B cell (primary cell): ENCODE results near the gene SEC24C. TPM values are rescaled to one million over a fixed set of nuclear protein-coding genes. Genes with fewer than 3 reads are reported as not detected.

ENCODE experiments used
- ATAC-seq: fragments of 200-7000 bp; cut with Tn5 transposase; one replicate; pipeline ENCODE4 v1.10.0; 2021; ENCODE audit warnings: low read depth, mild to moderate bottlenecking, moderate number of reproducible peaks, moderate library complexity
- CTCF ChIA-PET: fragments of 350-600 bp; sonication (Branson Sonifier 250); formaldehyde crosslinking; loops from one replicate; lab custom pipeline; 2021; ENCODE audit warnings: antibody characterized with exemption, inconsistent platforms; lab: Charles Lee
- POLR2A ChIA-PET: fragments of 350-600 bp; sonication (Branson Sonifier 250); formaldehyde crosslinking; loops from one replicate; lab custom pipeline; 2021; ENCODE audit warnings: antibody characterized with exemption; lab: Charles Lee
- DNase-seq: peaks from one replicate; pipeline ENCODE4 v3.0.0; 2013
- H2AFZ ChIP-seq: 2 replicates; pipeline ENCODE4 v1.6.1; 2012; ENCODE audit warnings: mild to moderate bottlenecking, low read depth, low read length; ENCODE audit not compliant: insufficient read depth, poor library complexity, severe bottlenecking
- H3K27ac ChIP-seq, 2 donors: 1 replicate in 1 of 2; 2 replicates in 1 of 2; pipeline ENCODE4 v1.5.1; 2012 to 2013; ENCODE audit warnings: low read length in 2 of 2, mild to moderate bottlenecking in 2 of 2, moderate library complexity in 1 of 2
- H3K27me3 ChIP-seq, 4 experiments: fragments of 200-600 bp in 1 of 4; sonication (generic) in 1 of 4; replicated peaks in 1 of 4; 1 replicate in 2 of 4; 2 replicates in 2 of 4; pipeline versions ENCODE4 v1.6.1 to v1.7.0; 2013 to 2016; ENCODE audit warnings: low read length in 3 of 4, mild to moderate bottlenecking in 2 of 4, mixed read lengths in 1 of 4, moderate library complexity in 1 of 4; ENCODE audit not compliant: insufficient read depth in 4 of 4, control insufficient read depth in 3 of 4; ENCODE audit errors: control extremely low read depth in 1 of 4
- H3K36me3 ChIP-seq, 2 experiments: replicated peaks in 1 of 2; 1 replicate in 1 of 2; 2 replicates in 1 of 2; pipeline versions ENCODE4 v1.6.1 to v1.7.1; 2013; ENCODE audit warnings: low read length in 1 of 2; ENCODE audit not compliant: insufficient read depth in 2 of 2, control insufficient read depth in 1 of 2; ENCODE audit errors: control extremely low read depth in 1 of 2, extremely low read depth in 1 of 2
- H3K4me1 ChIP-seq, 2 donors: fragments of 200-600 bp in 1 of 2; sonication (generic) in 1 of 2; 1 replicate in 1 of 2; 2 replicates in 1 of 2; pipeline versions ENCODE4 v1.5.1 to v1.6.1; 2013 to 2017; ENCODE audit warnings: low read length in 2 of 2; ENCODE audit not compliant: control insufficient read depth in 2 of 2, insufficient read depth in 2 of 2
- H3K4me2 ChIP-seq: replicated peaks from 2 replicates; pipeline ENCODE3; 2012; ENCODE audit warnings: mild to moderate bottlenecking, low read depth, low read length; ENCODE audit not compliant: poor library complexity, severe bottlenecking
- H3K4me3 ChIP-seq, 5 experiments: fragments of 200-600 bp in 1 of 5; sonication (generic) in 1 of 5; 1 replicate in 3 of 5; 2 replicates in 2 of 5; pipeline versions ENCODE4 v1.5.1 to v1.7.0; 2011 to 2016; ENCODE audit warnings: low read length in 4 of 5, mild to moderate bottlenecking in 4 of 5, low read depth in 2 of 5, control low read depth in 1 of 5, moderate library complexity in 1 of 5; ENCODE audit not compliant: insufficient read depth in 1 of 5; ENCODE audit errors: control extremely low read depth in 1 of 5, extremely low read depth in 1 of 5
- H3K79me2 ChIP-seq: fragments of 200-600 bp; sonication (generic); one replicate; pipeline ENCODE4 v1.6.0; 2016; ENCODE audit warnings: low read length; ENCODE audit not compliant: control insufficient read depth, insufficient read depth
- H3K9ac ChIP-seq: fragments of 200-600 bp; sonication (generic); 2 replicates; pipeline ENCODE4 v1.6.1; 2017; ENCODE audit warnings: mild to moderate bottlenecking, low read length, moderate library complexity
- H3K9me3 ChIP-seq, 3 donors: one replicate each; pipeline versions ENCODE4 v1.6.1 to v1.7.1; 2013; ENCODE audit warnings: low read length in 2 of 3; ENCODE audit not compliant: control insufficient read depth in 2 of 3, insufficient read depth in 1 of 3; ENCODE audit errors: control extremely low read depth in 1 of 3
- H4K20me1 ChIP-seq: 2 replicates; pipeline ENCODE4 v1.6.0; 2012; ENCODE audit warnings: mild to moderate bottlenecking, low read length; ENCODE audit not compliant: insufficient read depth, control insufficient read depth, poor library complexity, severe bottlenecking
- H3K27ac Mint-ChIP-seq: one replicate; pipeline ENCODE4 v1.8.0; 2021; ENCODE audit warnings: mixed read lengths
- H3K27me3 Mint-ChIP-seq: one replicate; pipeline ENCODE4 v1.8.0; 2021; ENCODE audit warnings: mixed read lengths
- H3K4me1 Mint-ChIP-seq: one replicate; pipeline ENCODE4 v1.8.0; 2021; ENCODE audit warnings: mixed read lengths
- H3K4me3 Mint-ChIP-seq: one replicate; pipeline ENCODE4 v1.8.0; 2021; ENCODE audit warnings: mixed read lengths
- H3K9me3 Mint-ChIP-seq: one replicate; pipeline ENCODE4 v1.8.0; 2022; ENCODE audit warnings: mixed read lengths; ENCODE audit not compliant: insufficient read depth
- CTCF ChIP-seq: fragments of 200-600 bp; IDR thresholded peaks from one replicate; pipeline ENCODE4 v1.8.0; 2022; ENCODE audit warnings: antibody characterized with exemption, mild to moderate bottlenecking
- EZH2 ChIP-seq: IDR thresholded peaks from 2 replicates; pipeline ENCODE4 v1.6.1; 2012; ENCODE audit warnings: borderline replicate concordance, low read depth, mild to moderate bottlenecking, moderate library complexity, low read length; ENCODE audit not compliant: insufficient read depth, poor library complexity, severe bottlenecking
- WGBS: methylation state at CpG from one replicate; pipeline ENCODE4 v1.1.5; 2013; ENCODE audit warnings: missing lambda C conversion rate; ENCODE audit not compliant: insufficient coverage; 5-methylcytosine and 5-hydroxymethylcytosine counted together
- intact Hi-C: fragments of 100-400 bp; cut with micrococcal nuclease; formaldehyde crosslinking; loops from one replicate; pipeline ENCODE4 v1.10.0; 2022
- polyA plus RNA-seq: library from polyadenylated mRNA; depleted of rRNA; stranded (reverse); fragments of >200 nt; gene quantifications from 2 replicates; pipeline ENCODE4 v1.2.3, GENCODE V29; 2012
- total RNA-seq, 2 donors: library from RNA; stranded (reverse); fragments of 120-200 nt in 1 of 2; gene quantifications; 1 replicate in 1 of 2; 2 replicates in 1 of 2; pipeline versions ENCODE4 v1.2.3 to v1.2.4, GENCODE V29; 2013 to 2022

Gene SEC24C
- total and polyA plus RNA-seq, 2 donors (not counting 1 experiment from before 2014, with no cell fraction given) = 60.2 to 78.7 TPM

- H3K4me3 ChIP-seq = no peak overlapping the region
- Mint-ChIP-seq H3K27ac (no peak overlapping the region), H3K4me1 (peaks cover 12% of the 10 kb centered on the region), H3K9me3 (no peaks in the 10 kb centered on the region), H3K27me3 (no peaks in the 10 kb centered on the region), H3K4me3 (no peak overlapping the region)
- 98% methylated on average over 20 of the region's 22 CpGs for WGBS
- TF ChIP-seq EZH2 (no peak), CTCF (no peak)
- DNase-seq (no peak), ATAC-seq (no peak)
- no peak overlapping the region for H2AFZ ChIP-seq
- H3K79me2 ChIP-seq = peaks cover 69% of the 10 kb centered on the region
- no peak overlapping the region for H3K27ac ChIP-seq
- CTCF ChIA-PET = interaction anchor here (0.5 kb wide), 1 partner anchor 18 kb away, joined by 4 read pairs; no protein-coding TSS in a partner anchor
- peaks cover 2 to 65% of the 10 kb centered on the region in 2 experiments for H3K36me3 ChIP-seq
- no peak overlapping the region for H3K9ac ChIP-seq
- H3K27me3 ChIP-seq = no peaks in the 10 kb centered on the region
- peaks cover 20% of the 10 kb centered on the region for H4K20me1 ChIP-seq
- H3K4me2 ChIP-seq = no peak overlapping the region
- intact Hi-C loops = no loop called here
- peaks cover 7 to 14% of the 10 kb centered on the region in 2 donors for H3K4me1 ChIP-seq
- H3K9me3 ChIP-seq = no peaks in the 10 kb centered on the region
- POLR2A ChIA-PET = interaction anchor here (1.4 kb wide), 1 partner anchor 9 kb away, joined by 3 read pairs; no protein-coding TSS in a partner anchor
Measured at GRCh38 chr10:73790886-73791625, 46.9 kb downstream of the SEC24C start.

GRCh38 chr10:73791871-73792400 lies 47.8 kb downstream of the SEC24C start:
- Histone ChIP-seq H3K4me1 (peaks cover 0 to 6% of the 10 kb centered on the region in 2 donors), H3K36me3 (peaks cover 2 to 71% of the 10 kb centered on the region in 2 experiments)

More at GRCh38 chr10:73791871-73792400, 47.8 kb downstream of the SEC24C start:
- H4K20me1 ChIP-seq = peaks cover 13% of the 10 kb centered on the region
- peaks cover 60% of the 10 kb centered on the region for H3K79me2 ChIP-seq
- no peak overlapping the region for H3K9ac ChIP-seq
- no peak for ATAC-seq
- H3K27me3 Mint-ChIP-seq = no peaks in the 10 kb centered on the region
- H3K4me3 Mint-ChIP-seq = no peak overlapping the region
- H3K27me3 ChIP-seq = no peaks in the 10 kb centered on the region
- H3K27ac Mint-ChIP-seq = no peak overlapping the region
- TF ChIP-seq CTCF (no peak), EZH2 (no peak)
- ChIA-PET POLR2A (interaction anchor here (1.4 kb wide), 1 partner anchor 9 kb away, joined by 3 read pairs; no protein-coding TSS in a partner anchor), CTCF (interaction anchor here (0.5 kb wide), 1 partner anchor 17 kb away, joined by 4 read pairs; no protein-coding TSS in a partner anchor)
- DNase-seq = no peak
- no peaks in the 10 kb centered on the region for H3K9me3 ChIP-seq
- H2AFZ ChIP-seq = no peak overlapping the region
- no peak overlapping the region for H3K27ac ChIP-seq
- H3K4me3 ChIP-seq = no peak overlapping the region
- intact Hi-C loops = no loop called here
- H3K4me2 ChIP-seq = no peak overlapping the region
- WGBS = 97% methylated on average over 20 of the region's 26 CpGs
- peaks cover 5% of the 10 kb centered on the region for H3K4me1 Mint-ChIP-seq
- H3K9me3 Mint-ChIP-seq = no peaks in the 10 kb centered on the region
